ENCODE measurements around the gene MTFR2.

Gene MTFR2

DNA sequence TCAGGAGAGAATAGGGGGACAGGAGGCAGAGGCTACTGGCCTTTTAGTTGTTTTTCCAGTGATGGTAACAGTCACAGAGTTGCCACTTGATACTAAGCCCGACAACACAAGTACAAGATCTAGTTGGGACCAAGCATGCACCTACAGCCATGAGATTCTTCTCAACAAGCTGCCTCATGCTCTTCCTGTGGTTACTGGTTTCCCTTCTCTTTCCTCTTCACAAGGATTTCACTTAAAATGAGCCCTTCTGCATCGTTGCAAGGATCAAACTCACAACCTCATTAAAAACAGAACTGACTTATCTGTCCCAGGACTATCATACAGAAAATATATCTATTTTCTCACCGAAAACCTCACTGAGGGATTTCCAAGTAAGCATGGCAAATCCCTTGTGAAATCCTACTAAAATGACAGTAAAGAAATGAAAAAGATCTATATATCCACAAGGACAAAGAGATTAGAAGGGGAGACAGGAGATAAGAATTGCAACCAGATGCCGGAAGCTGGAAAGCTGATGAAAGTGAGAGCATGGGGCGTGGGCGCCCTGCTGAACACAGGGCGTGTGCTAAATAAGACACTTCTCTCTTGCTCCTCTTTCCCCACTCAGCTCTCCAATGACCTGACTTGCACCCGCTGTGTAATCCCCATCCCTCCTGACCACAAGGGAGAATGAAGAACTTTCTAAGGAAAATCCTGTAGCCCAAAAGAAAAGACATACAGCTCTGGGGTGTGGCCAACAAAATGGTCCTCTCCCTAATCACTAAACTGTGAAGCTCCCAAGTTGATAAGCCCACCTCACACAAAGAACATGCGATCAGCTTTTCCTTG lies 13.4 kb downstream of the MTFR2 start:
- DNase-seq (ENCODE audit: low read depth), result no peak
- no peak overlapping the region for H3K4me3 ChIP-seq (ENCODE audit: low read depth, low read length)
- TF ChIP-seq, protein P1, sequence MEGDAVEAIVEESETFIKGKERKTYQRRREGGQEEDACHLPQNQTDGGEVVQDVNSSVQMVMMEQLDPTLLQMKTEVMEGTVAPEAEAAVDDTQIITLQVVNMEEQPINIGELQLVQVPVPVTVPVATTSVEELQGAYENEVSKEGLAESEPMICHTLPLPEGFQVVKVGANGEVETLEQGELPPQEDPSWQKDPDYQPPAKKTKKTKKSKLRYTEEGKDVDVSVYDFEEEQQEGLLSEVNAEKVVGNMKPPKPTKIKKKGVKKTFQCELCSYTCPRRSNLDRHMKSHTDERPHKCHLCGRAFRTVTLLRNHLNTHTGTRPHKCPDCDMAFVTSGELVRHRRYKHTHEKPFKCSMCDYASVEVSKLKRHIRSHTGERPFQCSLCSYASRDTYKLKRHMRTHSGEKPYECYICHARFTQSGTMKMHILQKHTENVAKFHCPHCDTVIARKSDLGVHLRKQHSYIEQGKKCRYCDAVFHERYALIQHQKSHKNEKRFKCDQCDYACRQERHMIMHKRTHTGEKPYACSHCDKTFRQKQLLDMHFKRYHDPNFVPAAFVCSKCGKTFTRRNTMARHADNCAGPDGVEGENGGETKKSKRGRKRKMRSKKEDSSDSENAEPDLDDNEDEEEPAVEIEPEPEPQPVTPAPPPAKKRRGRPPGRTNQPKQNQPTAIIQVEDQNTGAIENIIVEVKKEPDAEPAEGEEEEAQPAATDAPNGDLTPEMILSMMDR (IDR thresholded peaks at IDR 0.05; ENCODE audit: low read depth, low read length, missing control alignments), result no peak

DNA sequence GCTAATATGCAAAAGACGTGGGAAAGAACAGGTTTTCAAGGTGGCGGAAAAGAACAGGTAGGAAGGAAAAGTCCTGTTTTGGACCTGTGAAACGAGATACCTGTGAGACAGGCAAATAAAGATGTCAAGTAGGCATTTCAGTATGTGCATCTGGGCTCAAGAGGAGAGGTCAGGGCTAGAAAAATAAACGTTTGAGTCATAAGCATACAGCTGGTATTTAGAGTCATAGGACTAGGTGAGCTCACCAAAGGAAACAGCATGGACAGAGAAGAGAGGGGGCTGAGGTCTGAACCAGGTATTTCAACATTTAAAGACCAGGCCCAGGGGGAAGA lies 14.9 kb downstream of the MTFR2 start:
- no peak for DNase-seq (ENCODE audit: low read depth)
- TF ChIP-seq, protein P1 (IDR thresholded peaks at IDR 0.05; ENCODE audit: low read depth, low read length, missing control alignments), result no peak

DNA sequence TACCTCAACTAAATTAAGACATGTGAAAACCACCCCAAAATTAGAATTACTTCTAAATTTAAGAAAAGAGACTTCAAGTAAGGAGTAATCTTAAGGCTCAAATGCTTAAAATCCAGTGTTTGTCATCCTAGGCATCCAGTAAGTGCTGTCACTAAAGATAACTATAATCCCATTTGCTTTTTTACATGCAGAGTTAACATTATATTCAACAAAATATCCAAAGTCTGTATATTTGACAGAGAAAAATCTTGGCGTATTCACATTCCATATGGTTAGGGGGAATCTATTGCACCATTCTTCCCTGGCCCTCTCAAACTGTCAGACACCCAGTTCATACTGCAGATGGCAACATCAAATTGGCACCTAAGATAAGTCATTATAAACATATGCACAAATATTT lies 17.4 kb downstream of the MTFR2 start:
- DNase-seq (ENCODE audit: low read depth), result no peak
- H3K4me3 ChIP-seq (ENCODE audit: low read depth, low read length), result no peak overlapping the region
- TF ChIP-seq, protein P1 (IDR thresholded peaks at IDR 0.05; ENCODE audit: low read depth, low read length, missing control alignments), result no peak

More for the DNA sequence above, 14.9 kb downstream of the MTFR2 start:
- no peak overlapping the region for H3K4me3 ChIP-seq (ENCODE audit: low read depth, low read length)

DNA sequence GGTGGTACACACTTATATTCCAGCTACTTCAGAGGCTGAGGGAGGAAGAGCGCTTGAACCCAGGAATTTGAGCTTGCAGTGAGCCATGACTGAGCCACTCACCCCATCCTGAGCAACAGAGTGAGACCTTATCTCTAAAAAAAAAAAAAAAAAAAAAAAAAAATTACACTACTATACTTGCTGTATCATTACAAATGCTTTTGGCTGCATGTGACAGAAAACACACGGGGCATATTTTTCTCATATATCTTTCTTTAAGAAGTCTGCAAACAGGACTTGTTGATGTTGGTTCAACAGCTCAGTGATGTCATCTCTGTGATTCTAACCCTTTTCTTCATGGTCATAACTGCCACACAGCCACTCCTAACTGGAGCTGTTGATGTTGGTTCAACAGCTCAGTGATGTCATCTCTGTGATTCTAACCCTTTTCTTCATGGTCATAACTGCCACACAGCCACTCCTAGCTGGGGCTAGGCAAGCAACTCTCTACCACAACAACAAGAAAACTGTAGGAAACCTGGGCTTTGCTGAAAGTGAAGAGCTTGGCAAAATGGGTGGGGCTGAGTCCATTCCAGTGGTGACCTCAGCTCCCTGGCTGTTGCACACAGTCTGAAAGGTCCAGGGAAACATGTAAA lies 19.8 kb downstream of the MTFR2 start:
- no peak for DNase-seq (ENCODE audit: low read depth)
- TF ChIP-seq, protein P1 (IDR thresholded peaks at IDR 0.05; ENCODE audit: low read depth, low read length, missing control alignments), result no peak
- no peak overlapping the region for H3K4me3 ChIP-seq (ENCODE audit: low read depth, low read length)

DNA sequence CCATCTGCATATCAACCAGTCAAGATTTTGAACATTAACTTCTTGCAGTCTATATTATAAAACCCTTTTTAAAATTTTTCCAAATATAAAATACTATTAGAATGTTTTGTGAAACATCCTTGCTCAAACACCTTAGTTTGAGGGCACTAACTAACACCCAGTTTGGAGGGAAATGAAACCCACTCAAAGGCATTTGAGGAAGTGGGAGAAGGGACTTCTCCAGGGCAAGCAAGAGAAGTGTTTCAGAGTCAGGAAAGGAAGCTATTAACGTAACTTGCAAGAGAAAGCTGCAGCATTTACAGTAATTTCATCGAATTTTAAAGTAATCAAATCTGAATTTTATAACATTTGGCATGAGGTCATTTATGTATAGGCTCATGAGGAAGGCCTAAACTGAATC lies 21.3 kb downstream of the MTFR2 start:
- TF ChIP-seq, protein P1 (IDR thresholded peaks at IDR 0.05; ENCODE audit: low read depth, low read length, missing control alignments), result no peak
- DNase-seq (ENCODE audit: low read depth), result no peak
- no peak overlapping the region for H3K4me3 ChIP-seq (ENCODE audit: low read depth, low read length)

DNA sequence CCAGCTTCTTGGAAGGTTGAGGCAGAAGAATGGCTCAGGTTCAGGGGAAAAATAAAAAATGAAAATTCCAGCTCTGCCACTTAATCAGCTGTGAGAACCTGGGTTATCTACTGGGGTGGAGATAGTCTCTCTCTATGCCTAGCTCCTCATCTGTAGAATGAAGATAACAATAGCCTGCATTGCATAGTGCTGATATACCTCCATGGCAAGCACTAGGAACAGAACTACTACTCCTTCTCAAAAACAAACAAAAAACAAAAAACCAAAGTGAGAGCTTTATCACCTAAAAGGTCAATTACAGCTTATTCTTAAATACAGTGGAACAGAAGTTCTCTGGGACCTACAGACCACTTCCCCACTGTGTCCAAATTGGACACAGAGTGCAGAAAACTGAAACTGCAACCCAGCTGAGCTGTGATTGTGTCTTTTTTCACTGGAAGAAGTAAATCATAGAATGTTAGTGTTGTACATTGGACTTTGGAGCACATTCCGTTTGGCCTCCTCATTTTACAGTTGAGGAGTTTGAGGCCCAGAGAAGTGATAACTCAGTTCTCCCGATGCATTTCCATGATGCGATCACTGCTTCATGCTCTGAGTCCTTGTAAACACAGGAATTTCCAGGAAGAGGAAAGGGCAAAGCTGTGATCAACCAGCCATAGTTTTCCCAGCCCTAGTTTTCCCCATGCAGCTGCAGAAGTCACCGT lies 23.3 kb downstream of the MTFR2 start:
- no peak for DNase-seq (ENCODE audit: low read depth)
- TF ChIP-seq, protein P1 (IDR thresholded peaks at IDR 0.05; ENCODE audit: low read depth, low read length, missing control alignments), result no peak
- no peak overlapping the region for H3K4me3 ChIP-seq (ENCODE audit: low read depth, low read length)
